ENCODE data around the gene ACOX2.

GRCh38 chr3:58532794-58533220 lies 4.2 kb downstream of the ACOX2 start:
- TF ChIP-seq CTCF (IDR thresholded peaks at IDR 0.05; ENCODE audit: low read depth, low read length, poor library complexity, severe bottlenecking) (peak; percentile 96), EZH2phosphoT487 (IDR thresholded peaks at IDR 0.05; ENCODE audit: borderline replicate concordance, low read length) (no peak)

Measured in DOHH2 (cell line).